ENCODE data around the gene LENEP.

Gene LENEP

DNA sequence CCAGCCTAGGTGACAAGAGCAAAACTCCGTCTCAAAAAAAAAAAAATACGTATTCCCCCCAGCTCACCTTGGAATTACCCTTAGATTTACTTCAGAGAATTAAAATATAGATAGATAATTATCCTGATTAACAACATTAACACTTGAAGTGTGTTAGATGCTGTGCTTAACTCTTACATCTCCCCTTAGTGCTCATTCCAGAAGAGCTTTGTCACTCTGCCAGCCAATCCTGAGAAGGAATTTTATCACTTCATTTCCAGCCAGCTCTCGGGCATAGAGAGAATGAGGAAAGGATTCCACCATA lies 21.2 kb upstream of the LENEP start:
- H3K9ac ChIP-seq (ENCODE audit: low read depth, low read length, poor library complexity, severe bottlenecking) = peak overlapping the region; percentile 95
- H3K4me1 ChIP-seq (ENCODE audit: insufficient read depth, low read length, poor library complexity, severe bottlenecking) = peaks cover 47% of the 10 kb centered on the region
- H3K4me3 ChIP-seq (ENCODE audit: low read length, poor library complexity, severe bottlenecking) = peak overlapping the region; percentile 94
- peaks cover 14% of the 10 kb centered on the region; the same call in 1 of the 2 replicates for H3K36me3 ChIP-seq (ENCODE audit: insufficient read depth, low read length)
- peaks cover 74% of the 10 kb centered on the region for H3K79me2 ChIP-seq (ENCODE audit: insufficient read depth, low read length)
- H3K9me2 ChIP-seq (replicated peaks; ENCODE audit: low read depth, low read length) = no peaks in the 10 kb centered on the region
- TF ChIP-seq, protein P1, sequence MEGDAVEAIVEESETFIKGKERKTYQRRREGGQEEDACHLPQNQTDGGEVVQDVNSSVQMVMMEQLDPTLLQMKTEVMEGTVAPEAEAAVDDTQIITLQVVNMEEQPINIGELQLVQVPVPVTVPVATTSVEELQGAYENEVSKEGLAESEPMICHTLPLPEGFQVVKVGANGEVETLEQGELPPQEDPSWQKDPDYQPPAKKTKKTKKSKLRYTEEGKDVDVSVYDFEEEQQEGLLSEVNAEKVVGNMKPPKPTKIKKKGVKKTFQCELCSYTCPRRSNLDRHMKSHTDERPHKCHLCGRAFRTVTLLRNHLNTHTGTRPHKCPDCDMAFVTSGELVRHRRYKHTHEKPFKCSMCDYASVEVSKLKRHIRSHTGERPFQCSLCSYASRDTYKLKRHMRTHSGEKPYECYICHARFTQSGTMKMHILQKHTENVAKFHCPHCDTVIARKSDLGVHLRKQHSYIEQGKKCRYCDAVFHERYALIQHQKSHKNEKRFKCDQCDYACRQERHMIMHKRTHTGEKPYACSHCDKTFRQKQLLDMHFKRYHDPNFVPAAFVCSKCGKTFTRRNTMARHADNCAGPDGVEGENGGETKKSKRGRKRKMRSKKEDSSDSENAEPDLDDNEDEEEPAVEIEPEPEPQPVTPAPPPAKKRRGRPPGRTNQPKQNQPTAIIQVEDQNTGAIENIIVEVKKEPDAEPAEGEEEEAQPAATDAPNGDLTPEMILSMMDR (conservative IDR thresholded peaks at IDR 0.05; ENCODE audit: low read length) = no peak
- no peak for TF ChIP-seq EZH2phosphoT487 (IDR thresholded peaks at IDR 0.05; ENCODE audit: borderline replicate concordance)
- H2AFZ ChIP-seq (ENCODE audit: low read length) = no peak overlapping the region
- H3F3A ChIP-seq (ENCODE audit: low read depth) = peaks cover 3% of the 10 kb centered on the region; the same call in 1 of the 2 replicates
- peak overlapping the region; percentile 73 for H3K4me2 ChIP-seq (ENCODE audit: low read depth, low read length, poor library complexity, severe bottlenecking)
- peaks cover 23% of the 10 kb centered on the region for H4K20me1 ChIP-seq (ENCODE audit: insufficient read depth, low read length, poor library complexity, severe bottlenecking)
- no peaks in the 10 kb centered on the region for H3K27me3 ChIP-seq (ENCODE audit: insufficient read depth, low read length, poor library complexity, severe bottlenecking)
- no peaks in the 10 kb centered on the region for H3K9me3 ChIP-seq (ENCODE audit: insufficient read depth, low read depth, low read length)

DNA sequence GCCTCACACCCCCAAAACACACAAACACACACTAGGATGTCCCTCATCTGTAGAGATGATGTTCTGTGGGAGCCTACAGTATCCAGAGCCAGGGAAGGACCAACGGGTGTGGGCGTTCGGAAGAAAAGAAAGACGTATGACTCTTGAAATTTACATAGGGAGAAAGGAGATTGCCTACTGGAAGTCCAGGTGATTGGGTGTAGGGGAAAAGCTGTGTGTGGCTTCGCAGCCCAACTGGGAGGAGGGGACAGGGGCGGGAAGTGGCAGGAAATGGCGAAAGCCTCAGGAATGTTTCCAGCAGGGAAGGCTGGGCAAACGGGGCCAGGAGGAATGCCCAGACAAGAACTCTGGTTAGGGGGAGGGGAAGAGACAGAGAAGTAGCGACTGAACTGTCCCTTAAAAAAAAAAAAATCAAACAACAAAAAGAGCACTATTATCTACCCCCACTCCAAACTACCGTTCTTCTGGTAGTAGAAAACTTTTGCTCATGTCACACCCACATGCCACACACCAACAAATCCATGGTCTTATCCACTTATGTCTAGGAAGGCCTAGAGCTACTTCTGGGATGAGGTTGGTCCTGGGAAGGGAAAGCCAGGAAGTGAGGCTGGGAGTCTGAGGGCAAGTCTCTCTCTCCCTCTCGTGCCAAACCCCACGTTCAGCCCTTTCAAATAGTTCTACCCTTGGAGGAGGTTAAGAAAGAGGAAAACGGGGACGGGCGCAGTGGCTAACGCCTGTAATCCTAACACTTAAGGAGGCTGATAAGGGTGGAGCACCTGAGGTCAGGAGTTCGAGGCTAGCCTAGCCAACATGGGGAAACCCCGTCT lies 20.7 kb upstream of the LENEP start:
- Histone ChIP-seq H3K4me3 (ENCODE audit: low read length, poor library complexity, severe bottlenecking) (peak overlapping the region; percentile 94), H3K4me1 (ENCODE audit: insufficient read depth, low read length, poor library complexity, severe bottlenecking) (peaks cover 53% of the 10 kb centered on the region), H3K9me3 (ENCODE audit: insufficient read depth, low read depth, low read length) (no peaks in the 10 kb centered on the region), H3F3A (ENCODE audit: low read depth) (peaks cover 3% of the 10 kb centered on the region; the same call in 1 of the 2 replicates), H3K27me3 (ENCODE audit: insufficient read depth, low read length, poor library complexity, severe bottlenecking) (no peaks in the 10 kb centered on the region), H4K20me1 (ENCODE audit: insufficient read depth, low read length, poor library complexity, severe bottlenecking) (peaks cover 28% of the 10 kb centered on the region), H3K9ac (ENCODE audit: low read depth, low read length, poor library complexity, severe bottlenecking) (peak overlapping the region; percentile 95), H3K79me2 (ENCODE audit: insufficient read depth, low read length) (peaks cover 79% of the 10 kb centered on the region), H3K9me2 (replicated peaks; ENCODE audit: low read depth, low read length) (no peaks in the 10 kb centered on the region), H3K4me2 (ENCODE audit: low read depth, low read length, poor library complexity, severe bottlenecking) (peak overlapping the region; percentile 73), H3K36me3 (ENCODE audit: insufficient read depth, low read length) (peaks cover 9% of the 10 kb centered on the region; the same call in 1 of the 2 replicates), H2AFZ (ENCODE audit: low read length) (no peak overlapping the region)
- TF ChIP-seq, protein P1 (conservative IDR thresholded peaks at IDR 0.05; ENCODE audit: low read length) = no peak
- no peak for TF ChIP-seq EZH2phosphoT487 (IDR thresholded peaks at IDR 0.05; ENCODE audit: borderline replicate concordance)

DNA sequence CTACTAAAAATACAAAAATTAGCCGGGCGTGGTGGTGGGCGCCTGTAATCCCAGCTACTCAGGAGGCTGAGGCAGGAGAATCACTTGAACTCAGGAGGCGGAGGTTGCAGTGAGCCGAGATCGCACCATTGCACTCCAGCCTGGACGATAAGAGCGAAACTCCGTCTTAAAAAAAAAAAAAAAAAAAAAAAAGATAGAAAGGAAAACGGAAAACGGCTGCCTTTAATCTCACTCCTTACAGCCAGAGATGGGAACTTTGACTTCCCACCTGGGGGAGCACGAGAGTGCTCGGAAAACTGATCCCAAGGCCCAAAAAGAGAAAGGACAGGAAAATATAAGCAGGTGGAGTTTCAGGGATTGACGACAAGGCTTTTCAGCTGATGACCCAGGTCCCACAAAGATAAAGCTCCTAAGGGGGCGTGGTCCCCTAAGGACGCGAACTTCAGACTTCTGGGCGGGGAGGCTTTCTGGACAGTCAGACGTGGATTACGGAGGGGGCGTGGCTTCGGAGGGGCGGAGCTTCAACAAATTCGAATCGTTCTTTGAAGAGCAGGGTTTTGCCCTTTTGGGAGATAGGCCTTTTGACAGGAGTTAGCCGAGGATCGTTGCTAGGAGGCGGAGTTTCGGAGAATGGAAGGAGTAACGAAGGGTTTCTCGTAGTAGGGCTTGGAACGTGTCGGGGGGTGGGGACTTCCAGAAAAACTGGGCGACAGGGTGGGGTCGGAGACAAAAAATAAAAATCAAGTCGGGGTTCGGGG lies 19.9 kb upstream of the LENEP start:
- Histone ChIP-seq H3K4me2 (ENCODE audit: low read depth, low read length, poor library complexity, severe bottlenecking) (peak overlapping the region; percentile 73), H3K4me1 (ENCODE audit: insufficient read depth, low read length, poor library complexity, severe bottlenecking) (peaks cover 56% of the 10 kb centered on the region), H3K9me3 (ENCODE audit: insufficient read depth, low read depth, low read length) (no peaks in the 10 kb centered on the region), H3K79me2 (ENCODE audit: insufficient read depth, low read length) (peaks cover 82% of the 10 kb centered on the region), H3K4me3 (ENCODE audit: low read length, poor library complexity, severe bottlenecking) (peak overlapping the region; percentile 94), H3K36me3 (ENCODE audit: insufficient read depth, low read length) (peaks cover 9% of the 10 kb centered on the region; the same call in 1 of the 2 replicates), H3K9ac (ENCODE audit: low read depth, low read length, poor library complexity, severe bottlenecking) (peak overlapping the region; percentile 95), H3F3A (ENCODE audit: low read depth) (peaks cover 3% of the 10 kb centered on the region; the same call in 1 of the 2 replicates), H4K20me1 (ENCODE audit: insufficient read depth, low read length, poor library complexity, severe bottlenecking) (peaks cover 36% of the 10 kb centered on the region), H3K9me2 (replicated peaks; ENCODE audit: low read depth, low read length) (no peaks in the 10 kb centered on the region), H2AFZ (ENCODE audit: low read length) (peak overlapping the region; percentile 47; the same call in 1 of the 2 replicates), H3K27me3 (ENCODE audit: insufficient read depth, low read length, poor library complexity, severe bottlenecking) (no peaks in the 10 kb centered on the region)
- no peak for TF ChIP-seq EZH2phosphoT487 (IDR thresholded peaks at IDR 0.05; ENCODE audit: borderline replicate concordance)
- TF ChIP-seq, protein P1 (conservative IDR thresholded peaks at IDR 0.05; ENCODE audit: low read length) = peak; percentile 31; the same call in 1 of the 2 replicates
